MG63 (cell line): ENCODE measurements around the gene MSH4. TPM values are rescaled to one million over a fixed set of nuclear protein-coding genes. Genes with fewer than 3 reads are reported as not detected.
A peak's percentile ranks its signal among the peaks of the same experiment; 100 is the strongest.
"Not testable (repeated sequence)": the region's sequence is repeated elsewhere in the genome, so short reads cannot be mapped to it uniquely, and the experiment has no call there.

ENCODE experiments used
- DNase-seq: peaks from one replicate; pipeline ENCODE4 v3.0.0-alpha.2; 2020
- H3K27me3 ChIP-seq: fragments of 250-450 bp; sonication (Bioruptor Pico); 2 replicates; pipeline ENCODE4 v1.5.1; 2020; ENCODE audit warnings: mild to moderate bottlenecking, moderate library complexity
- H3K36me3 ChIP-seq: fragments of 250-450 bp; sonication (Bioruptor Pico); 2 replicates; pipeline ENCODE4 v1.5.1; 2020; ENCODE audit warnings: mild to moderate bottlenecking, moderate library complexity
- H3K4me3 ChIP-seq: fragments of 250-450 bp; sonication (Bioruptor Pico); 2 replicates; pipeline ENCODE4 v1.5.1; 2020; ENCODE audit warnings: mild to moderate bottlenecking, moderate library complexity
- H3K9me3 ChIP-seq: fragments of 250-450 bp; sonication (Bioruptor Pico); 2 replicates; pipeline ENCODE4 v1.5.1; 2020; ENCODE audit warnings: mild to moderate bottlenecking, moderate library complexity
- total RNA-seq: library from RNA; depleted of rRNA; stranded (reverse); fragments of >200 nt; shearing (Covaris generic); gene quantifications from 2 replicates; pipeline ENCODE4 v1.2.3, GENCODE V29; 2014; ENCODE audit warnings: low replicate concordance

Gene MSH4
- total RNA-seq, 1 experiment from 2014 or later = not detected

GRCh38 chr1:75787524-75787923, 9.2 kb upstream of the MSH4 start:
- Histone ChIP-seq H3K36me3 (peaks cover 60% of the 10 kb centered on the region), H3K9me3 (no peaks in the 10 kb centered on the region), H3K4me3 (peak overlapping the region; percentile 67), H3K27me3 (no peaks in the 10 kb centered on the region)
- DNase-seq = no peak

- H3K4me3 ChIP-seq = peak overlapping the region; percentile 67
- H3K27me3 ChIP-seq = no peaks in the 10 kb centered on the region
- no peak for DNase-seq
- no peaks in the 10 kb centered on the region for H3K9me3 ChIP-seq
- H3K36me3 ChIP-seq = peaks cover 84% of the 10 kb centered on the region
These were observed 6.7 kb upstream of the MSH4 start for GRCh38 chr1:75789988-75790387.

- no peak for DNase-seq
- peaks cover 2% of the 10 kb centered on the region; the same call in 1 of the 2 replicates for H3K9me3 ChIP-seq
- H3K36me3 ChIP-seq = peaks cover 94% of the 10 kb centered on the region
- H3K27me3 ChIP-seq = no peaks in the 10 kb centered on the region; the same call in 1 of the 2 replicates
- peak overlapping the region; percentile 67 for H3K4me3 ChIP-seq
These were observed 5.7 kb upstream of the MSH4 start for GRCh38 chr1:75791022-75791421.

- peak overlapping the region; percentile 14; the same call in 1 of the 2 replicates for H3K4me3 ChIP-seq
- H3K9me3 ChIP-seq = peaks cover 5% of the 10 kb centered on the region; the same call in 1 of the 2 replicates
- H3K27me3 ChIP-seq = no peaks in the 10 kb centered on the region; the same call in 1 of the 2 replicates
- H3K36me3 ChIP-seq = peaks cover 94% of the 10 kb centered on the region
- DNase-seq = no peak
These were observed 4.6 kb upstream of the MSH4 start for GRCh38 chr1:75792091-75792490.

- no peak overlapping the region for H3K4me3 ChIP-seq
- DNase-seq = no peak
- peaks cover 71% of the 10 kb centered on the region for H3K36me3 ChIP-seq
- no peaks in the 10 kb centered on the region; the same call in 1 of the 2 replicates for H3K27me3 ChIP-seq
- H3K9me3 ChIP-seq = peaks cover 5% of the 10 kb centered on the region; the same call in 1 of the 2 replicates
These were observed 2.3 kb upstream of the MSH4 start for GRCh38 chr1:75794382-75794781.

GRCh38 chr1:75795703-75796193, 934 bp upstream of the MSH4 start:
- DNase-seq = no peak
- peaks cover 57% of the 10 kb centered on the region for H3K36me3 ChIP-seq

GRCh38 chr1:75797273-75797588, 549 bp downstream of the MSH4 start:
- no peaks in the 10 kb centered on the region; the same call in 1 of the 2 replicates for H3K27me3 ChIP-seq
- H3K4me3 ChIP-seq = no peak overlapping the region
- peaks cover 42% of the 10 kb centered on the region for H3K36me3 ChIP-seq
- H3K9me3 ChIP-seq = peaks cover 5% of the 10 kb centered on the region; the same call in 1 of the 2 replicates
- DNase-seq = no peak

More at GRCh38 chr1:75795703-75796193, 934 bp upstream of the MSH4 start:
- no peaks in the 10 kb centered on the region; the same call in 1 of the 2 replicates for H3K27me3 ChIP-seq
- peaks cover 5% of the 10 kb centered on the region; the same call in 1 of the 2 replicates for H3K9me3 ChIP-seq
- no peak overlapping the region for H3K4me3 ChIP-seq

- DNase-seq = no peak
- peaks cover 38% of the 10 kb centered on the region for H3K36me3 ChIP-seq
These were observed 1.0 kb downstream of the MSH4 start for GRCh38 chr1:75797606-75798216.

GRCh38 chr1:75801480-75801879, 4.8 kb downstream of the MSH4 start:
- DNase-seq, H3K4me3 ChIP-seq, H3K9me3 ChIP-seq, H3K36me3 ChIP-seq, H3K27me3 ChIP-seq: not testable (repeated sequence)

More at GRCh38 chr1:75797606-75798216, 1.0 kb downstream of the MSH4 start:
- Histone ChIP-seq H3K27me3 (no peaks in the 10 kb centered on the region; the same call in 1 of the 2 replicates), H3K9me3 (peaks cover 5% of the 10 kb centered on the region; the same call in 1 of the 2 replicates), H3K4me3 (no peak overlapping the region)

- H3K4me3 ChIP-seq = no peak overlapping the region
- H3K9me3 ChIP-seq = no peaks in the 10 kb centered on the region
These were observed 12.2 kb downstream of the MSH4 start for GRCh38 chr1:75808921-75809320.

GRCh38 chr1:75810113-75810512, 13.4 kb downstream of the MSH4 start:
- H3K36me3 ChIP-seq, H3K27me3 ChIP-seq, H3K4me3 ChIP-seq, DNase-seq, H3K9me3 ChIP-seq: not testable (repeated sequence)

More at GRCh38 chr1:75808921-75809320, 12.2 kb downstream of the MSH4 start:
- Histone ChIP-seq H3K36me3 (no peaks in the 10 kb centered on the region), H3K27me3 (no peaks in the 10 kb centered on the region)
- DNase-seq = no peak

- H3K4me3 ChIP-seq = no peak overlapping the region
- no peak for DNase-seq
- H3K27me3 ChIP-seq = no peaks in the 10 kb centered on the region
- H3K9me3 ChIP-seq = no peaks in the 10 kb centered on the region
- H3K36me3 ChIP-seq = no peaks in the 10 kb centered on the region
These were observed 14.7 kb downstream of the MSH4 start for GRCh38 chr1:75811211-75811981.

GRCh38 chr1:75812065-75812464, 15.4 kb downstream of the MSH4 start:
- DNase-seq = no peak
- Histone ChIP-seq H3K27me3 (no peaks in the 10 kb centered on the region), H3K4me3 (no peak overlapping the region), H3K9me3 (no peaks in the 10 kb centered on the region), H3K36me3 (no peaks in the 10 kb centered on the region)

GRCh38 chr1:75823596-75823995, 26.9 kb downstream of the MSH4 start:
- not testable (repeated sequence) for DNase-seq, H3K4me3 ChIP-seq, H3K36me3 ChIP-seq, H3K9me3 ChIP-seq, H3K27me3 ChIP-seq

GRCh38 chr1:75836528-75837100, 39.9 kb downstream of the MSH4 start:
- no peak for DNase-seq
- H3K4me3 ChIP-seq = no peak overlapping the region
- H3K27me3 ChIP-seq = no peaks in the 10 kb centered on the region
- H3K9me3 ChIP-seq = no peaks in the 10 kb centered on the region
- no peaks in the 10 kb centered on the region for H3K36me3 ChIP-seq

GRCh38 chr1:75838079-75838478, 41.4 kb downstream of the MSH4 start:
- Histone ChIP-seq H3K36me3 (no peaks in the 10 kb centered on the region), H3K9me3 (no peaks in the 10 kb centered on the region), H3K27me3 (no peaks in the 10 kb centered on the region), H3K4me3 (no peak overlapping the region)
- no peak for DNase-seq

GRCh38 chr1:75841421-75841820, 44.7 kb downstream of the MSH4 start:
- H3K4me3 ChIP-seq = no peak overlapping the region
- no peaks in the 10 kb centered on the region for H3K9me3 ChIP-seq
- no peak for DNase-seq
- H3K36me3 ChIP-seq = no peaks in the 10 kb centered on the region
- no peaks in the 10 kb centered on the region for H3K27me3 ChIP-seq
